ENCODE results near the gene PPP1R14D. TPM values are rescaled to one million over a fixed set of nuclear protein-coding genes. Genes with fewer than 3 reads are reported as not detected.

Gene PPP1R14D
- total RNA-seq, 2 experiments from 2014 or later, result not detected

- H4K20me1 ChIP-seq (ENCODE audit: insufficient read depth, low read length), result no peaks in the 10 kb centered on the region
- TF ChIP-seq, protein P1, sequence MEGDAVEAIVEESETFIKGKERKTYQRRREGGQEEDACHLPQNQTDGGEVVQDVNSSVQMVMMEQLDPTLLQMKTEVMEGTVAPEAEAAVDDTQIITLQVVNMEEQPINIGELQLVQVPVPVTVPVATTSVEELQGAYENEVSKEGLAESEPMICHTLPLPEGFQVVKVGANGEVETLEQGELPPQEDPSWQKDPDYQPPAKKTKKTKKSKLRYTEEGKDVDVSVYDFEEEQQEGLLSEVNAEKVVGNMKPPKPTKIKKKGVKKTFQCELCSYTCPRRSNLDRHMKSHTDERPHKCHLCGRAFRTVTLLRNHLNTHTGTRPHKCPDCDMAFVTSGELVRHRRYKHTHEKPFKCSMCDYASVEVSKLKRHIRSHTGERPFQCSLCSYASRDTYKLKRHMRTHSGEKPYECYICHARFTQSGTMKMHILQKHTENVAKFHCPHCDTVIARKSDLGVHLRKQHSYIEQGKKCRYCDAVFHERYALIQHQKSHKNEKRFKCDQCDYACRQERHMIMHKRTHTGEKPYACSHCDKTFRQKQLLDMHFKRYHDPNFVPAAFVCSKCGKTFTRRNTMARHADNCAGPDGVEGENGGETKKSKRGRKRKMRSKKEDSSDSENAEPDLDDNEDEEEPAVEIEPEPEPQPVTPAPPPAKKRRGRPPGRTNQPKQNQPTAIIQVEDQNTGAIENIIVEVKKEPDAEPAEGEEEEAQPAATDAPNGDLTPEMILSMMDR (conservative IDR thresholded peaks at IDR 0.05; ENCODE audit: low read length), result no peak
- no peak for TF ChIP-seq EZH2phosphoT487 (IDR thresholded peaks at IDR 0.05; ENCODE audit: borderline replicate concordance, low read depth, low read length)
- BruUV-seq (replicated peaks), result no TSS peak
- no peaks in the 10 kb centered on the region for H3K9me2 ChIP-seq (ENCODE audit: insufficient read depth, low read length)
- H3K36me3 ChIP-seq (ENCODE audit: insufficient read depth, low read length), result peaks cover 37% of the 10 kb centered on the region; the same call in 1 of the 2 replicates
- peaks cover 66% of the 10 kb centered on the region for H3K4me1 ChIP-seq (ENCODE audit: insufficient read depth, low read length, poor library complexity, severe bottlenecking)
- intact Hi-C loops (cut with micrococcal nuclease; ENCODE audit: unreplicated experiment), result loop anchor here (5.0 kb wide), 2 partner anchors 125 to 175 kb away; partner anchors contain the start of genes KNL1 and VPS18
- ChIA-PET CTCF (ENCODE audit: unreplicated experiment) (no interaction called here), POLR2A (no interaction called here)
- no peak for DNase-seq (ENCODE audit: low spot score)
- H3K4me2 ChIP-seq (ENCODE audit: low read length), result no peak overlapping the region
- no peak overlapping the region for H2AFZ ChIP-seq (ENCODE audit: low read length)
- no peak overlapping the region for H3K4me3 ChIP-seq (ENCODE audit: low read depth, low read length, poor library complexity, severe bottlenecking)
- no peak overlapping the region for H3K27ac ChIP-seq (ENCODE audit: low read depth, low read length, poor library complexity, severe bottlenecking)
- no peaks in the 10 kb centered on the region for H3K9me3 ChIP-seq (ENCODE audit: low read length)
- H3K79me2 ChIP-seq (ENCODE audit: insufficient read depth, low read depth, low read length), result peaks cover 4% of the 10 kb centered on the region; the same call in 1 of the 2 replicates
Measured at GRCh38 chr15:40766906-40767837, 61.3 kb downstream of the PPP1R14D start.

GRCh38 chr15:40766194-40766815 lies 62.2 kb downstream of the PPP1R14D start:
- intact Hi-C loops (cut with micrococcal nuclease; ENCODE audit: unreplicated experiment), result loop anchor here (5.0 kb wide), 2 partner anchors 126 to 174 kb away; partner anchors contain the start of genes KNL1 and VPS18
- H3K9me3 ChIP-seq (ENCODE audit: low read length), result no peaks in the 10 kb centered on the region
- H3K27ac ChIP-seq (ENCODE audit: low read depth, low read length, poor library complexity, severe bottlenecking), result peak overlapping the region; percentile 79

More at GRCh38 chr15:40766194-40766815, 62.2 kb downstream of the PPP1R14D start:
- no peaks in the 10 kb centered on the region for H3K9me2 ChIP-seq (ENCODE audit: insufficient read depth, low read length)
- H4K20me1 ChIP-seq (ENCODE audit: insufficient read depth, low read length), result no peaks in the 10 kb centered on the region
- peaks cover 4% of the 10 kb centered on the region; the same call in 1 of the 2 replicates for H3K79me2 ChIP-seq (ENCODE audit: insufficient read depth, low read depth, low read length)
- H3K36me3 ChIP-seq (ENCODE audit: insufficient read depth, low read length), result peaks cover 31% of the 10 kb centered on the region; the same call in 1 of the 2 replicates
- peak overlapping the region; percentile 95 for H3K4me2 ChIP-seq (ENCODE audit: low read length)
- no peak overlapping the region for H2AFZ ChIP-seq (ENCODE audit: low read length)
- DNase-seq (ENCODE audit: low spot score), result no peak
- ChIA-PET POLR2A (interaction anchor here (1.0 to 2.4 kb wide), 3 partner anchors 9 to 23 kb away, joined by 3 to 8 read pairs (median 4); no protein-coding TSS in a partner anchor), CTCF (ENCODE audit: unreplicated experiment) (interaction anchor here (0.7 kb wide), 1 partner anchor 1910 kb away, joined by 4 read pairs; no protein-coding TSS in a partner anchor)
- BruUV-seq (replicated peaks), result no TSS peak
- no peak overlapping the region for H3K4me3 ChIP-seq (ENCODE audit: low read depth, low read length, poor library complexity, severe bottlenecking)
- TF ChIP-seq, protein P1 (conservative IDR thresholded peaks at IDR 0.05; ENCODE audit: low read length), result no peak
- no peak for TF ChIP-seq EZH2phosphoT487 (IDR thresholded peaks at IDR 0.05; ENCODE audit: borderline replicate concordance, low read depth, low read length)
- peaks cover 63% of the 10 kb centered on the region for H3K4me1 ChIP-seq (ENCODE audit: insufficient read depth, low read length, poor library complexity, severe bottlenecking)

Small RNA genes within 50 kb of the gene (small RNA-seq; reads per million reads assigned to genes)
- not detected for gene AC025166.1

Other genes with a start within 250 kb of the PPP1R14D start
- gene KNL1, start 234.5 kb downstream of the PPP1R14D start, total RNA-seq (2014; rRNA removed; shearing (Covaris generic)), result 51.3 and 66.9 TPM in 2 replicates
- 58.7 and 62.3 TPM in 2 replicates for gene KNL1, start 234.5 kb downstream of the PPP1R14D start, total RNA-seq (2022)
- 45.8 and 61.9 TPM in 2 replicates for gene RAD51, start 133.5 kb downstream of the PPP1R14D start, total RNA-seq (2014; rRNA removed; shearing (Covaris generic))
- 86.8 and 107 TPM in 2 replicates for gene RAD51, start 133.5 kb downstream of the PPP1R14D start, total RNA-seq (2022)
- gene RMDN3, start 73.5 kb downstream of the PPP1R14D start, total RNA-seq (2014; rRNA removed; shearing (Covaris generic)), result 10.7 and 14.9 TPM in 2 replicates
- 21.5 and 23.7 TPM in 2 replicates for gene RMDN3, start 73.5 kb downstream of the PPP1R14D start, total RNA-seq (2022)
- gene GCHFR, start 64.6 kb downstream of the PPP1R14D start, total RNA-seq (2014; rRNA removed; shearing (Covaris generic)), result 97.4 and 113 TPM in 2 replicates
- gene GCHFR, start 64.6 kb downstream of the PPP1R14D start, total RNA-seq (2022), result 66.0 and 75.7 TPM in 2 replicates
- 4.0 and 4.7 TPM in 2 replicates for gene C15orf62, start 58.7 kb downstream of the PPP1R14D start, total RNA-seq (2014; rRNA removed; shearing (Covaris generic))
- gene C15orf62, start 58.7 kb downstream of the PPP1R14D start, total RNA-seq (2022), result 2.4 and 2.7 TPM in 2 replicates
- 24.3 and 29.3 TPM in 2 replicates for gene ZFYVE19, start 21.6 kb downstream of the PPP1R14D start, total RNA-seq (2014; rRNA removed; shearing (Covaris generic))
- gene ZFYVE19, start 21.6 kb downstream of the PPP1R14D start, total RNA-seq (2022), result 18.8 and 22.8 TPM in 2 replicates
- gene DNAJC17, start 21.2 kb downstream of the PPP1R14D start, total RNA-seq (2014; rRNA removed; shearing (Covaris generic)), result 24.2 and 39.2 TPM in 2 replicates
- 38.8 and 39.9 TPM in 2 replicates for gene DNAJC17, start 21.2 kb downstream of the PPP1R14D start, total RNA-seq (2022)
- gene SPINT1, start 15.3 kb upstream of the PPP1R14D start, total RNA-seq (2014; rRNA removed; shearing (Covaris generic)), result 0.10 TPM in 1 of 2 replicates, not detected in the other
- gene SPINT1, start 15.3 kb upstream of the PPP1R14D start, total RNA-seq (2022), result 2.0 and 2.4 TPM in 2 replicates
- 0.80 and 1.5 TPM in 2 replicates for gene RHOV, start 45.5 kb upstream of the PPP1R14D start, total RNA-seq (2014; rRNA removed; shearing (Covaris generic))
- gene RHOV, start 45.5 kb upstream of the PPP1R14D start, total RNA-seq (2022), result 0.63 and 0.85 TPM in 2 replicates
- gene VPS18, start 65.7 kb upstream of the PPP1R14D start, total RNA-seq (2014; rRNA removed; shearing (Covaris generic)), result 24.5 and 26.2 TPM in 2 replicates
- 26.4 and 30.7 TPM in 2 replicates for gene VPS18, start 65.7 kb upstream of the PPP1R14D start, total RNA-seq (2022)
- gene DLL4, start 100.6 kb upstream of the PPP1R14D start, total RNA-seq (2014; rRNA removed; shearing (Covaris generic)), result 0.19 TPM in 1 of 2 replicates, not detected in the other
- gene DLL4, start 100.6 kb upstream of the PPP1R14D start, total RNA-seq (2022), result 0.15 TPM in 1 of 2 replicates, not detected in the other
- gene CHAC1, start 124.8 kb upstream of the PPP1R14D start, total RNA-seq (2014; rRNA removed; shearing (Covaris generic)), result 40.4 and 41.4 TPM in 2 replicates
- gene CHAC1, start 124.8 kb upstream of the PPP1R14D start, total RNA-seq (2022), result 35.3 and 55.6 TPM in 2 replicates

All from OCI-LY7 (cell line).